Caco-2 (cell line): ENCODE results near the gene CACNA1G. TPM values are rescaled to one million over a fixed set of nuclear protein-coding genes. Genes with fewer than 3 reads are reported as not detected.

Experiments used
- BruUV-seq: library from RNA; stranded (reverse); fragments of 400-500 nt; replicated peaks from 2 replicates; lab custom pipeline; 2021; lab: Mats Ljungman, UMichigan
- CTCF ChIA-PET: fragments of 300-600 bp; sonication (Branson Sonifier 250); formaldehyde crosslinking; loops from one replicate; lab custom pipeline; 2022; ENCODE audit warnings: antibody characterized with exemption; lab: Charles Lee
- POLR2A ChIA-PET: fragments of 300-600 bp; sonication (Branson Sonifier 250); formaldehyde crosslinking; loops from one replicate; lab custom pipeline; 2022; ENCODE audit warnings: antibody characterized with exemption; lab: Charles Lee
- DNase-seq, 2 experiments: peaks; one replicate each; pipeline versions ENCODE4 v3.0.0 to v3.0.0-alpha.2; 2020 to 2022
- H3K27me3 ChIP-seq: replicated peaks from 2 replicates; pipeline ENCODE4 v1.6.0; 2011; ENCODE audit warnings: low read length; ENCODE audit not compliant: control insufficient read depth, insufficient read depth
- H3K36me3 ChIP-seq: 2 replicates; pipeline ENCODE4 v1.5.1; 2011; ENCODE audit warnings: low read length; ENCODE audit not compliant: control insufficient read depth, insufficient read depth
- H3K4me1 ChIP-seq: fragments of 250-450 bp; sonication (Bioruptor Pico); 2 replicates; pipeline ENCODE4 v1.5.1; 2020; ENCODE audit warnings: mild to moderate bottlenecking
- H3K4me3 ChIP-seq: 2 replicates; pipeline ENCODE4 v1.5.1; 2011; ENCODE audit warnings: low read depth, mild to moderate bottlenecking, control low read depth, low read length
- H3K9me3 ChIP-seq: fragments of 250-450 bp; sonication (Bioruptor Pico); 2 replicates; pipeline ENCODE4 v1.5.1; 2020; ENCODE audit warnings: mild to moderate bottlenecking, moderate library complexity
- H3K27ac Mint-ChIP-seq: one replicate; pipeline ENCODE4 v1.8.0; 2022; ENCODE audit warnings: mixed read lengths; ENCODE audit not compliant: unreplicated experiment
- H3K27me3 Mint-ChIP-seq: one replicate; pipeline ENCODE4 v1.8.0; 2022; ENCODE audit warnings: mixed read lengths; ENCODE audit not compliant: insufficient read depth, unreplicated experiment
- H3K36me3 Mint-ChIP-seq: one replicate; pipeline ENCODE4 v1.8.0; 2022; ENCODE audit warnings: mild to moderate bottlenecking, mixed read lengths; ENCODE audit not compliant: insufficient read depth, unreplicated experiment
- H3K4me1 Mint-ChIP-seq: one replicate; pipeline ENCODE4 v1.8.0; 2022; ENCODE audit warnings: low read depth, mixed read lengths; ENCODE audit not compliant: unreplicated experiment
- H3K4me3 Mint-ChIP-seq: one replicate; pipeline ENCODE4 v1.8.0; 2022; ENCODE audit warnings: mild to moderate bottlenecking, moderate library complexity, mixed read lengths; ENCODE audit not compliant: unreplicated experiment
- H3K9me3 Mint-ChIP-seq: one replicate; pipeline ENCODE4 v1.8.0; 2022; ENCODE audit warnings: mixed read lengths; ENCODE audit not compliant: unreplicated experiment
- CTCF ChIP-seq, 2 experiments: fragments of 200-600 bp in 1 of 2; IDR thresholded peaks; 1 replicate in 1 of 2; 2 replicates in 1 of 2; pipeline versions ENCODE4 v1.5.1 to v1.8.0; 2011 to 2022; ENCODE audit warnings: antibody characterized with exemption in 1 of 2, control low read depth in 1 of 2, inconsistent platforms in 1 of 2, low read depth in 1 of 2, low read length in 1 of 2, mild to moderate bottlenecking in 1 of 2, moderate library complexity in 1 of 2; ENCODE audit not compliant: insufficient read depth in 1 of 2, severe bottlenecking in 1 of 2, unreplicated experiment in 1 of 2
- intact Hi-C: fragments of 100-400 bp; cut with micrococcal nuclease; formaldehyde crosslinking; loops from one replicate; pipeline ENCODE4 v1.10.0; 2022; ENCODE audit not compliant: unreplicated experiment
- total RNA-seq: library from RNA; stranded (reverse); gene quantifications from 2 replicates; pipeline ENCODE4 v1.2.3, GENCODE V29; 2022

CACNA1G gene
- total RNA-seq, 1 experiment from 2014 or later = 1.4 TPM

DNA sequence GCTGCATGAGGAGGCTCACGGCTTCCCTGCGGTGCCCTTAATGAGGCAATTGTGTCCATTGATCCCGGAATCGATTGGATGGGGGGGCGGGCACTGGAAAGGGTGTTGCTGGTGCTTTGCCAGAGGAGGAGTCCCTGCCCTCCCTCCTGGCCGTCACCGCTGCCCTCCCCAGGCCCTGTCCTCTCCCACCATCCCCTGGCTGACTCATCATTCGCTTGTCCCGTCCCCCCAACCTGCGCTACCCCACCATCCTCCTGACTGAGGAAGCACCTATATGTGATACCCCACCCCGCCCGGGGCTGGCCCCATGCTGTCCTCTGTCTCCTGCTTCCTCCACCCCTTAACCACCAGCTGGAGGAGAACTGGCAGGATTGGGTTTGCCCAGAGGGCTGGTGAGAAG, 20.8 kb downstream of the CACNA1G start:
- Histone ChIP-seq H3K9me3 (peaks cover 3% of the 10 kb centered on the region; the same call in 1 of the 2 replicates), H3K36me3 (no peaks in the 10 kb centered on the region), H3K27me3 (no peaks in the 10 kb centered on the region), H3K4me1 (no peaks in the 10 kb centered on the region), H3K4me3 (no peak overlapping the region)
- Mint-ChIP-seq H3K27ac (no peak overlapping the region), H3K27me3 (peaks cover 2% of the 10 kb centered on the region), H3K4me3 (no peak overlapping the region), H3K4me1 (peaks cover 7% of the 10 kb centered on the region), H3K9me3 (no peaks in the 10 kb centered on the region), H3K36me3 (no peaks in the 10 kb centered on the region)
- no peak for TF ChIP-seq CTCF (IDR thresholded peaks at IDR 0.05; ENCODE audit: insufficient read depth in 1 of 2, low read depth in 1 of 2, low read length in 1 of 2, severe bottlenecking in 1 of 2, unreplicated experiment in 1 of 2)
- ChIA-PET CTCF (no interaction called here), POLR2A (no interaction called here)
- intact Hi-C loops = no loop called here
- no TSS peak for BruUV-seq
- no peak for DNase-seq

DNA sequence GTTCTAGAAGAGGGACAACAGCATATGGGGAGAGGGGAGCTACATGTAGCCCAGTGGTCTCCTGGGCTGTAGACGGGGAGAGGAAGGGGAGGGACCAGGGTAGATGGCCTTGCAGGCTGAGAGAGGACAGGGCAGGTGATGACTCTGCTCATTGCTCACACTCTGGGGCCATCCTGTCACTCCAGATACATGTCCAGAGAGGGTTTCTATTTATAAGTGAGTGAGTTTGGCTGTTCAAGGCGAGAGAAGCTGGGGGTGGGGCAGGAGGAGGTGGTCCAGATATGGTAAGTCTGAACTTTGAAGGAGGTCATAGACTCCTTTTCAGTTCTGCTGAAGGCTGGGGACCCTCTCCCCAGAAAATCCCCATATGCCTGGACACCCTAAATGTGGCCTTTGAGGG, 22.2 kb downstream of the CACNA1G start:
- Histone ChIP-seq H3K9me3 (peaks cover 3% of the 10 kb centered on the region; the same call in 1 of the 2 replicates), H3K4me1 (no peaks in the 10 kb centered on the region), H3K27me3 (no peaks in the 10 kb centered on the region), H3K36me3 (no peaks in the 10 kb centered on the region), H3K4me3 (no peak overlapping the region)
- Mint-ChIP-seq H3K4me1 (peaks cover 7% of the 10 kb centered on the region), H3K27me3 (no peaks in the 10 kb centered on the region), H3K36me3 (no peaks in the 10 kb centered on the region), H3K27ac (no peak overlapping the region), H3K9me3 (no peaks in the 10 kb centered on the region), H3K4me3 (no peak overlapping the region)
- TF ChIP-seq CTCF (IDR thresholded peaks at IDR 0.05; ENCODE audit: insufficient read depth in 1 of 2, low read depth in 1 of 2, low read length in 1 of 2, severe bottlenecking in 1 of 2, unreplicated experiment in 1 of 2) = no peak
- intact Hi-C loops = no loop called here
- DNase-seq = no peak
- CTCF ChIA-PET = interaction anchor here (0.5 to 1.4 kb wide), 3 partner anchors 21 to 82 kb away, joined by 3 to 7 read pairs (median 3); no protein-coding TSS in a partner anchor
- POLR2A ChIA-PET = no interaction called here
- no TSS peak for BruUV-seq

- peaks cover 7% of the 10 kb centered on the region for H3K4me1 Mint-ChIP-seq
- H3K27me3 Mint-ChIP-seq = no peaks in the 10 kb centered on the region
- no peaks in the 10 kb centered on the region for H3K36me3 Mint-ChIP-seq
- H3K27ac Mint-ChIP-seq = no peak overlapping the region
- no peaks in the 10 kb centered on the region for H3K27me3 ChIP-seq
- no peaks in the 10 kb centered on the region for H3K9me3 Mint-ChIP-seq
- no peaks in the 10 kb centered on the region for H3K36me3 ChIP-seq
- peaks cover 3% of the 10 kb centered on the region; the same call in 1 of the 2 replicates for H3K4me1 ChIP-seq
- no peak for TF ChIP-seq CTCF (IDR thresholded peaks at IDR 0.05; ENCODE audit: insufficient read depth in 1 of 2, low read depth in 1 of 2, low read length in 1 of 2, severe bottlenecking in 1 of 2, unreplicated experiment in 1 of 2)
- no TSS peak for BruUV-seq
- H3K4me3 Mint-ChIP-seq = no peak overlapping the region
- H3K9me3 ChIP-seq = peaks cover 3% of the 10 kb centered on the region; the same call in 1 of the 2 replicates
- H3K4me3 ChIP-seq = no peak overlapping the region
- CTCF ChIA-PET = interaction anchor here (0.6 to 1.4 kb wide), 2 partner anchors 22 to 31 kb away, joined by 3 to 6 read pairs; no protein-coding TSS in a partner anchor
- DNase-seq = peak in 1 of 2 experiments; percentile 43
- POLR2A ChIA-PET = interaction anchor here (0.6 kb wide), 1 partner anchor 67 kb away, joined by 6 read pairs; no protein-coding TSS in a partner anchor
- intact Hi-C loops = no loop called here
Observed at GRCh38 chr17:50583641-50584040, 23.1 kb downstream of the CACNA1G start.
